ENCODE measurements around the gene GPR148. TPM values are rescaled to one million over a fixed set of nuclear protein-coding genes. Genes with fewer than 3 reads are reported as not detected.
"Not testable (repeated sequence)": the region's sequence is repeated elsewhere in the genome, so short reads cannot be mapped to it uniquely, and the experiment has no call there.

GPR148 gene
- total RNA-seq, result not detected

DNA sequence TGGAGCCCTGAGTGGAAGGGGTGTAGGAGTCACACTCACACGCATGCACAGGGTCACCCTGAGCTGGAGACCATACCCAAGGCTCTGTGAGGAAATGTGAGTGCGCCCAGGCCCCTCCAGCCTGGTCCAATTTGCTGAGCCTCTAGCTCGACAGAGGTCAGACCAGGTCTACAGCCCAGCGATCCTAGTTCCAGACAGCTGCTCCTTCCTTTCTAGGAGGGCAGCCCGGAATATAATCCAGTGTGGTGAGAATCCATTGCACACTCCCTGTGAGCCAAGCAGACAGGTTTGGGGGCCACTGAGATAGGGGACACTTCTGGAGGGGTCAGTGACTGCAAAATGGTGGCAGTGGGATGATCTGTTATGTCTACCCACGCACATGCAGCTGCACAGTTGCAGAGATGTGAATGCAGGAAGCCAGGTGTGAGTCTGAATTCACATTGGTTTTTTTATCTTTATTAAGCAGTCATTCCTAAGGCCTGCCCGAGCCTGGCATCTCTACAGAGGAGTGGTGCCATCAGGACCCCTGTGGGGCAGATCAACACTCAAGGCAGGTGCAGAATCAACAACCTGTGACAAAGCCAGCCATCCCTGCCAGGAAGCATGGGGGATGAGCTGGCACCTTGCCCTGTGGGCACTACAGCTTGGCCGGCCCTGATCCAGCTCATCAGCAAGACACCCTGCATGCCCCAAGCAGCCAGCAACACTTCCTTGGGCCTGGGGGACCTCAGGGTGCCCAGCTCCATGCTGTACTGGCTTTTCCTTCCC lies at the start of gene GPR148:
GPR148 (plus strand) TSS at position 522 of the 768 bp plus-strand sequence; CDS start at position 604, 82 bp downstream.
- Histone ChIP-seq H3K4me1 (peaks cover 8% of the 10 kb centered on the region), H3K9me3 (no peaks in the 10 kb centered on the region), H3K27me3 (no peaks in the 10 kb centered on the region), H3K9ac (ENCODE audit: low read depth in 2 of 2, low read length in 2 of 2) (peak within 1 kb of the TSS in 1 of 2 donors; percentile 20), H3K36me3 (no peaks in the 10 kb centered on the region), H3K4me3 (peak within 1 kb of the TSS; percentile 33), H3K27ac (peak within 1 kb of the TSS; percentile 40)
- DNase-seq, result no peak
- no peak for TF ChIP-seq CTCF (IDR thresholded peaks at IDR 0.05)
- intact Hi-C loops (cut with DNase I), result no loop called here

- H3K9me3 ChIP-seq; H3K36me3 ChIP-seq; H3K4me3 ChIP-seq; H3K27ac ChIP-seq; DNase-seq; H3K4me1 ChIP-seq; H3K27me3 ChIP-seq; H3K9ac ChIP-seq (ENCODE audit: low read depth in 2 of 2, low read length in 2 of 2); intact Hi-C loops (cut with DNase I): not testable (repeated sequence)
These were observed 36.7 kb upstream of the GPR148 start for GRCh38 chr2:130692041-130692770.

DNA sequence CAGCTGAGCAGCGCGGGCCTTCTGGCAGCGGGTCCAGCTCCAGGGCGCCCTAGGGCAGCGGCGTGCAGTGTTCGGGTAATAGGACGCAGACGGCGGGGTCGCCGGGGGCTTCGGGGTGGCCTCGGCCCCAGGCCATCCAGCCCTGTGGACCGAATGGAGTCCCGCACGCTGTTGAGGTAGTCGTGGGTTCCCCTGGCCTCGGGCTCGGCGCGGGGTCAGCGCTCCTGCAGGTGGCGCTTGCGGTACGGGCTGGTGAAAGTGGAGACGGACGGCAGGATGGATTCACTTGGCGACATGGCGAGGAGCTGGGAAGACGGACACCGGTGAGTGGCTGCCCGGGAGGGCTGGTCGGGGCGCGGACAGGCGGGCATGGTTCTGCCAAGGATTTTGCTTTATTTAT lies 35.4 kb upstream of the GPR148 start:
- H3K4me3 ChIP-seq; H3K27ac ChIP-seq; H3K9ac ChIP-seq (ENCODE audit: low read depth in 2 of 2, low read length in 2 of 2); intact Hi-C loops (cut with DNase I); H3K4me1 ChIP-seq; H3K27me3 ChIP-seq; H3K9me3 ChIP-seq; H3K36me3 ChIP-seq: not testable (repeated sequence)
- DNase-seq, result peak; percentile 71

- H3K4me1 ChIP-seq; H3K27ac ChIP-seq; DNase-seq; H3K9me3 ChIP-seq; intact Hi-C loops (cut with DNase I); H3K4me3 ChIP-seq; H3K27me3 ChIP-seq; H3K9ac ChIP-seq (ENCODE audit: low read depth in 2 of 2, low read length in 2 of 2); H3K36me3 ChIP-seq: not testable (repeated sequence)
These were observed 25.6 kb upstream of the GPR148 start for GRCh38 chr2:130703250-130703649.

GRCh38 chr2:130714795-130715194 lies 14.1 kb upstream of the GPR148 start:
- H3K4me3 ChIP-seq, result not testable (repeated sequence)

GRCh38 chr2:130720036-130720435 lies 8.8 kb upstream of the GPR148 start:
- DNase-seq, result no peak
- H3K36me3 ChIP-seq, result no peaks in the 10 kb centered on the region
- no peaks in the 10 kb centered on the region for H3K9me3 ChIP-seq
- no peak overlapping the region for H3K27ac ChIP-seq
- no peak for TF ChIP-seq CTCF (IDR thresholded peaks at IDR 0.05)
- H3K4me3 ChIP-seq, result no peak overlapping the region
- no peak overlapping the region for H3K9ac ChIP-seq (ENCODE audit: low read depth in 2 of 2, low read length in 2 of 2)
- no peaks in the 10 kb centered on the region for H3K27me3 ChIP-seq
- H3K4me1 ChIP-seq, result no peaks in the 10 kb centered on the region
- intact Hi-C loops (cut with DNase I), result no loop called here

More at GRCh38 chr2:130714795-130715194, 14.1 kb upstream of the GPR148 start:
- intact Hi-C loops (cut with DNase I); H3K4me1 ChIP-seq; H3K27me3 ChIP-seq; DNase-seq; H3K27ac ChIP-seq; H3K36me3 ChIP-seq; H3K9ac ChIP-seq (ENCODE audit: low read depth in 2 of 2, low read length in 2 of 2); H3K9me3 ChIP-seq: not testable (repeated sequence)

- H3K36me3 ChIP-seq, result no peaks in the 10 kb centered on the region
- H3K4me3 ChIP-seq, result no peak overlapping the region
- H3K9ac ChIP-seq (ENCODE audit: low read depth in 2 of 2, low read length in 2 of 2), result no peak overlapping the region
- no peaks in the 10 kb centered on the region for H3K4me1 ChIP-seq
- no peaks in the 10 kb centered on the region for H3K27me3 ChIP-seq
- intact Hi-C loops (cut with DNase I), result no loop called here
- no peak overlapping the region for H3K27ac ChIP-seq
- DNase-seq, result no peak
- H3K9me3 ChIP-seq, result no peaks in the 10 kb centered on the region
- no peak for TF ChIP-seq CTCF (IDR thresholded peaks at IDR 0.05)
These were observed 8.3 kb upstream of the GPR148 start for GRCh38 chr2:130720528-130720927.
